NCI-H1436 treated with DMSO at 0.1 percent for 48 hours (cell line): ENCODE results near the gene MPIG6B.
"Not testable (repeated sequence)": the region's sequence is repeated elsewhere in the genome, so short reads cannot be mapped to it uniquely, and the experiment has no call there.

Experiments used
- DNase-seq: peaks from one replicate; lab custom pipeline; 2025; lab: John Stamatoyannopoulos, UW

Gene MPIG6B

GRCh38 chr6:31700740-31701401 lies 22.3 kb upstream of the MPIG6B start:
- no peak for DNase-seq

GRCh38 chr6:31701666-31702404 lies 21.3 kb upstream of the MPIG6B start:
- peak; percentile 14 for DNase-seq

- no peak for DNase-seq
These were observed 20.8 kb upstream of the MPIG6B start for GRCh38 chr6:31702405-31702818.

- peak; percentile 68 for DNase-seq
These were observed 20.1 kb upstream of the MPIG6B start, which contains the start of gene ABHD16A for GRCh38 chr6:31702819-31703716. Gene ABHD16A, minus strand, starts transcription at chr6:31703324. Its CDS starts 43 bp downstream, at chr6:31703281.

- no peak for DNase-seq
These were observed 17.2 kb upstream of the MPIG6B start for GRCh38 chr6:31705931-31706330.

- DNase-seq = no peak
These were observed 16.6 kb upstream of the MPIG6B start, which contains the start of gene LY6G6F for GRCh38 chr6:31706599-31706998. Gene LY6G6F, plus strand, starts transcription at chr6:31706866. Its CDS starts 41 bp downstream, at chr6:31706907.

- no peak for DNase-seq
These were observed 15.5 kb upstream of the MPIG6B start for GRCh38 chr6:31707701-31708100.

- DNase-seq = no peak
These were observed 14.9 kb upstream of the MPIG6B start for GRCh38 chr6:31708224-31708623.

- not testable (repeated sequence) for DNase-seq
These were observed 14.0 kb upstream of the MPIG6B start for GRCh38 chr6:31709157-31709556.

GRCh38 chr6:31710523-31711219 lies 12.5 kb upstream of the MPIG6B start:
- no peak for DNase-seq

GRCh38 chr6:31711233-31711632 lies 11.9 kb upstream of the MPIG6B start:
- no peak for DNase-seq

GRCh38 chr6:31712296-31712695 lies 10.9 kb upstream of the MPIG6B start:
- no peak for DNase-seq

- no peak for DNase-seq
These were observed 9.7 kb upstream of the MPIG6B start for GRCh38 chr6:31713465-31713864.

- DNase-seq = no peak
These were observed 9.0 kb upstream of the MPIG6B start for GRCh38 chr6:31713991-31714684.

- no peak for DNase-seq
These were observed 7.9 kb upstream of the MPIG6B start, which contains the start of gene LY6G6D for GRCh38 chr6:31715022-31715958. Gene LY6G6D, plus strand, starts transcription at chr6:31715348. Its CDS starts 8 bp downstream, at chr6:31715356.

GRCh38 chr6:31717499-31718222 lies 5.5 kb upstream of the MPIG6B start:
- DNase-seq = peak; percentile 29

GRCh38 chr6:31718265-31718664 lies 4.9 kb upstream of the MPIG6B start:
- no peak for DNase-seq

GRCh38 chr6:31719001-31719400 lies 4.2 kb upstream of the MPIG6B start:
- DNase-seq = no peak

GRCh38 chr6:31720196-31720770 lies 2.9 kb upstream of the MPIG6B start:
- DNase-seq = no peak
